Liver (tissue), 9 donors: Measurements from ENCODE around the gene MPDZ. TPM values are rescaled to one million over a fixed set of nuclear protein-coding genes. Genes with fewer than 3 reads are reported as not detected.

ENCODE experiments used
- DNase-seq: peaks from one replicate; pipeline ENCODE4 v3.0.0-alpha.2; 2017; ENCODE audit warnings: low spot score
- H3K27ac ChIP-seq, 2 donors: one replicate each; pipeline ENCODE4 v1.7.0; 2013; ENCODE audit warnings: inconsistent platforms in 2 of 2, low read length in 2 of 2, control low read depth in 1 of 2, low read depth in 1 of 2, mild to moderate bottlenecking in 1 of 2
- H3K27me3 ChIP-seq, 4 donors: one replicate each; pipeline versions ENCODE4 v1.6.1 to v1.7.0; 2013; ENCODE audit warnings: low read length in 3 of 4, inconsistent platforms in 1 of 4, mild to moderate bottlenecking in 1 of 4, moderate library complexity in 1 of 4; ENCODE audit not compliant: control insufficient read depth in 4 of 4, insufficient read depth in 4 of 4
- H3K36me3 ChIP-seq, 4 donors: one replicate each; pipeline versions ENCODE4 v1.6.1 to v1.7.0; 2013; ENCODE audit warnings: low read length in 3 of 4, mild to moderate bottlenecking in 3 of 4, low read depth in 1 of 4, moderate library complexity in 1 of 4; ENCODE audit not compliant: control insufficient read depth in 4 of 4, insufficient read depth in 3 of 4
- H3K4me1 ChIP-seq, 4 donors: one replicate each; pipeline versions ENCODE4 v1.6.1 to v1.7.0; 2013; ENCODE audit warnings: low read length in 3 of 4, mild to moderate bottlenecking in 3 of 4, moderate library complexity in 1 of 4; ENCODE audit not compliant: control insufficient read depth in 4 of 4, insufficient read depth in 4 of 4
- H3K4me3 ChIP-seq, 3 donors: one replicate each; pipeline versions ENCODE4 v1.6.1 to v1.7.0; 2013; ENCODE audit warnings: low read length in 3 of 3, control low read depth in 1 of 3, low read depth in 1 of 3, mild to moderate bottlenecking in 1 of 3
- H3K9ac ChIP-seq, 2 donors: one replicate each; pipeline ENCODE4 v1.7.0; 2013; ENCODE audit warnings: low read length in 2 of 2, mild to moderate bottlenecking in 2 of 2, moderate library complexity in 2 of 2, control low read depth in 1 of 2, low read depth in 1 of 2
- H3K9me3 ChIP-seq, 4 donors: one replicate each; pipeline versions ENCODE4 v1.6.1 to v1.7.0; 2013; ENCODE audit warnings: low read length in 3 of 4; ENCODE audit not compliant: control insufficient read depth in 4 of 4
- ATF3 ChIP-seq: IDR thresholded peaks from 2 replicates; pipeline ENCODE4 v1.6.1; 2016; ENCODE audit warnings: antibody characterized with exemption
- EGR1 ChIP-seq, 2 donors: IDR thresholded peaks; 2 replicates each; pipeline ENCODE4 v1.6.1; 2016 to 2018; ENCODE audit warnings: antibody characterized with exemption in 2 of 2, low read depth in 2 of 2
- FOXA1 ChIP-seq: IDR thresholded peaks from 2 replicates; pipeline ENCODE4 v1.6.1; 2016; ENCODE audit warnings: antibody characterized with exemption
- GABPA ChIP-seq, 2 donors: IDR thresholded peaks in 1 of 2; conservative IDR thresholded peaks in 1 of 2; 2 replicates each; pipeline ENCODE4 v1.6.1; 2016; ENCODE audit warnings: antibody characterized with exemption in 2 of 2, mild to moderate bottlenecking in 1 of 2, moderate library complexity in 1 of 2
- HNF4A ChIP-seq, 2 donors: conservative IDR thresholded peaks; 2 replicates each; pipeline ENCODE4 v1.6.1; 2016; ENCODE audit warnings: antibody characterized with exemption in 2 of 2, mild to moderate bottlenecking in 2 of 2
- JUND ChIP-seq, 2 donors: IDR thresholded peaks; 2 replicates each; pipeline ENCODE4 v1.6.1; 2016; ENCODE audit warnings: antibody characterized with exemption in 2 of 2
- NR2F2 ChIP-seq: IDR thresholded peaks from 2 replicates; pipeline ENCODE4 v1.6.1; 2016; ENCODE audit warnings: antibody characterized with exemption
- SP1 ChIP-seq: IDR thresholded peaks from 2 replicates; pipeline ENCODE4 v1.6.1; 2018; ENCODE audit warnings: antibody characterized with exemption, mild to moderate bottlenecking
- TAF1 ChIP-seq: conservative IDR thresholded peaks from 2 replicates; pipeline ENCODE4 v1.6.1; 2016; ENCODE audit warnings: antibody characterized with exemption, mild to moderate bottlenecking
- YY1 ChIP-seq: IDR thresholded peaks from 2 replicates; pipeline ENCODE4 v1.6.1; 2016; ENCODE audit warnings: antibody characterized with exemption, mild to moderate bottlenecking
- ZBTB33 ChIP-seq: IDR thresholded peaks from 2 replicates; pipeline ENCODE4 v1.6.1; 2016; ENCODE audit warnings: antibody characterized with exemption
- WGBS: extraction: QIAGEN DNeasy Blood & Tissue Kit; methylation state at CpG from one replicate; pipeline ENCODE4 v1.1.7; 2013; 5-methylcytosine and 5-hydroxymethylcytosine counted together
- polyA plus RNA-seq, 2 donors: library from polyadenylated mRNA; stranded (reverse) in 1 of 2; unstranded in 1 of 2; fragments of 200-250 nt in 1 of 2; fragments of >200 nt in 1 of 2; fragmentation: Nextera tagmentation in 1 of 2; extraction: Ambion mirVana in 1 of 2; gene quantifications; one replicate each; pipeline versions ENCODE4 v1.2.1 to v1.2.3, GENCODE V29; 2013 to 2015
- total RNA-seq, 2 donors: library from RNA; depleted of rRNA; stranded (reverse); fragments of >200 nt; gene quantifications; one replicate each; pipeline ENCODE4 v1.2.3, GENCODE V29; 2014
- TF ChIP-seq, protein P1 (sequence below): fragments of 150-350 bp; IDR thresholded peaks from 2 replicates; pipeline ENCODE4 v1.5.1; 2017; ENCODE audit warnings: improper control_type of control experiment, low read depth, low read length; ENCODE audit not compliant: missing input control
- donor health status: healthy.
- donor health status: healthy.
- donor health status: healthy.
- donor health status: healthy.
- donor health status: healthy.

MPDZ gene
- total and polyA plus RNA-seq, 4 donors = 20.3 to 71.2 (median 30.2) TPM

DNA sequence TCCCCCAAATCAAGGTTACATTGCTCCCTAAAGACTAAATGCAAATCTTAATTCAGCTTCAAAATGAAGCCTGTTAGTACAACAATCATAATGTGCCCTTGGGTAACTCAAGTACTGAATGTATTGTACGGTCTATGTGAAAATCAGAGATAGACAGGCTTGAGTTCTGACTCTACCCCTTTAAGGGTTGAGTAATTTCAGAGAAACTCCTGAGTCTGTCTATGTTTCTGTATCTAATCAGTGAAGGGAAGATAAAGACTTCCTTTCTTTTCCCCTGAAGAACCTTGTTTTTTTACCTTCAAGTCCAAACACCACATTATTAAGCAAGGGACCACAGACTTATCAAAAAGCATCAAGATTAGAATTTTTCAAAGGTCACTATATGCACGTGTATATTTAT, 108.2 kb downstream of the MPDZ start:
- 63% methylated on average over 2 of the region's 2 CpGs for WGBS

GRCh38 chr9:13166996-13167395, 112.5 kb downstream of the MPDZ start:
- no peak for TF ChIP-seq SP1
- TF ChIP-seq FOXA1 = no peak
- Histone ChIP-seq H3K4me3 (no peak overlapping the region), H3K9ac (no peak overlapping the region), H3K27ac (no peak overlapping the region), H3K36me3 (peaks cover 0 to 11% (median 4%) of the 10 kb centered on the region in 4 donors), H3K9me3 (no peaks in the 10 kb centered on the region), H3K27me3 (no peaks in the 10 kb centered on the region), H3K4me1 (peaks cover 0 to 16% (median 2%) of the 10 kb centered on the region in 4 donors)
- no peak for DNase-seq
- 94% methylated on average over 2 of the region's 2 CpGs for WGBS

More for the DNA sequence above, 108.2 kb downstream of the MPDZ start:
- Histone ChIP-seq H3K4me1 (peaks cover 2 to 25% (median 9%) of the 10 kb centered on the region in 4 donors), H3K27ac (no peak overlapping the region), H3K4me3 (no peak overlapping the region), H3K27me3 (no peaks in the 10 kb centered on the region), H3K36me3 (peaks cover 0 to 11% (median 4%) of the 10 kb centered on the region in 4 donors), H3K9ac (no peak overlapping the region), H3K9me3 (no peaks in the 10 kb centered on the region)
- DNase-seq = no peak
- TF ChIP-seq YY1 (no peak), NR2F2 (no peak), TAF1 (no peak), ZBTB33 (no peak), GABPA (IDR thresholded peaks at IDR 0.05 in 1 of 2, conservative IDR thresholded peaks at IDR 0.05 in 1 of 2) (no peak), ATF3 (no peak)
- TF ChIP-seq, protein P1, sequence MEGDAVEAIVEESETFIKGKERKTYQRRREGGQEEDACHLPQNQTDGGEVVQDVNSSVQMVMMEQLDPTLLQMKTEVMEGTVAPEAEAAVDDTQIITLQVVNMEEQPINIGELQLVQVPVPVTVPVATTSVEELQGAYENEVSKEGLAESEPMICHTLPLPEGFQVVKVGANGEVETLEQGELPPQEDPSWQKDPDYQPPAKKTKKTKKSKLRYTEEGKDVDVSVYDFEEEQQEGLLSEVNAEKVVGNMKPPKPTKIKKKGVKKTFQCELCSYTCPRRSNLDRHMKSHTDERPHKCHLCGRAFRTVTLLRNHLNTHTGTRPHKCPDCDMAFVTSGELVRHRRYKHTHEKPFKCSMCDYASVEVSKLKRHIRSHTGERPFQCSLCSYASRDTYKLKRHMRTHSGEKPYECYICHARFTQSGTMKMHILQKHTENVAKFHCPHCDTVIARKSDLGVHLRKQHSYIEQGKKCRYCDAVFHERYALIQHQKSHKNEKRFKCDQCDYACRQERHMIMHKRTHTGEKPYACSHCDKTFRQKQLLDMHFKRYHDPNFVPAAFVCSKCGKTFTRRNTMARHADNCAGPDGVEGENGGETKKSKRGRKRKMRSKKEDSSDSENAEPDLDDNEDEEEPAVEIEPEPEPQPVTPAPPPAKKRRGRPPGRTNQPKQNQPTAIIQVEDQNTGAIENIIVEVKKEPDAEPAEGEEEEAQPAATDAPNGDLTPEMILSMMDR = no peak

- Histone ChIP-seq H3K27ac (no peak overlapping the region), H3K27me3 (no peaks in the 10 kb centered on the region)
- 96% methylated on average over 2 of the region's 2 CpGs for WGBS
These were observed 113.5 kb downstream of the MPDZ start for GRCh38 chr9:13165956-13166355.

More at GRCh38 chr9:13165956-13166355, 113.5 kb downstream of the MPDZ start:
- Histone ChIP-seq H3K9me3 (no peaks in the 10 kb centered on the region), H3K4me3 (no peak overlapping the region), H3K9ac (no peak overlapping the region), H3K4me1 (peaks cover 0 to 14% (median 2%) of the 10 kb centered on the region in 4 donors), H3K36me3 (peaks cover 0 to 16% (median 4%) of the 10 kb centered on the region in 4 donors)
- TF ChIP-seq EGR1 (IDR thresholded peaks at IDR 0.05; ENCODE audit: low read depth in 2 of 2) = no peak
- TF ChIP-seq HNF4A (conservative IDR thresholded peaks at IDR 0.05) = no peak
- TF ChIP-seq JUND (IDR thresholded peaks at IDR 0.05) = no peak
- TF ChIP-seq TAF1 = no peak
- TF ChIP-seq NR2F2 = no peak
- no peak for DNase-seq
